Suprapubic skin (tissue), 4 donors: ENCODE results near the gene FRMD4A. TPM values are rescaled to one million over a fixed set of nuclear protein-coding genes. Genes with fewer than 3 reads are reported as not detected.

ENCODE experiments used
- DNase-seq, 2 donors: peaks; one replicate each; pipeline ENCODE4 v3.0.0-alpha.2; 2019; ENCODE audit warnings: low spot score in 2 of 2
- H3K27ac ChIP-seq: fragments of 200-600 bp; sonication (generic); one replicate; pipeline ENCODE4 v1.5.1; 2019
- H3K27me3 ChIP-seq: fragments of 200-600 bp; sonication (generic); one replicate; pipeline ENCODE4 v1.5.1; 2019
- H3K36me3 ChIP-seq: fragments of 200-600 bp; sonication (generic); one replicate; pipeline ENCODE4 v1.5.1; 2019
- H3K4me1 ChIP-seq: fragments of 200-600 bp; sonication (generic); one replicate; pipeline ENCODE4 v1.5.1; 2019
- H3K4me3 ChIP-seq: fragments of 200-600 bp; sonication (generic); one replicate; pipeline ENCODE4 v1.5.1; 2019; ENCODE audit warnings: mild to moderate bottlenecking
- H3K9me3 ChIP-seq: fragments of 200-600 bp; sonication (generic); one replicate; pipeline ENCODE4 v1.5.1; 2019
- CTCF ChIP-seq, 2 donors: fragments of 200-600 bp in 1 of 2; fragments of 450-650 bp in 1 of 2; sonication (generic) in 1 of 2; IDR thresholded peaks; one replicate each; pipeline ENCODE4 v1.5.1; 2016 to 2019; ENCODE audit warnings: antibody characterized with exemption in 2 of 2, mild to moderate bottlenecking in 1 of 2, moderate library complexity in 1 of 2
- EP300 ChIP-seq: sonication (generic); formaldehyde crosslinking; IDR thresholded peaks from one replicate; pipeline ENCODE4 v1.6.1; 2017; ENCODE audit warnings: antibody characterized with exemption
- POLR2A ChIP-seq, 2 donors: fragments of 450-650 bp; IDR thresholded peaks; one replicate each; pipeline ENCODE4 v1.6.1; 2017; ENCODE audit warnings: antibody characterized with exemption in 2 of 2, mild to moderate bottlenecking in 2 of 2, moderate library complexity in 2 of 2
- POLR2AphosphoS5 ChIP-seq, 3 donors: sonication (generic); formaldehyde crosslinking; IDR thresholded peaks; one replicate each; pipeline ENCODE4 v1.6.1; 2017; ENCODE audit warnings: antibody characterized with exemption in 3 of 3
- WGBS: methylation state at CpG from one replicate; pipeline ENCODE4 v1.1.5; 2018; 5-methylcytosine and 5-hydroxymethylcytosine counted together
- total RNA-seq, 4 donors: library from RNA; depleted of rRNA; stranded (reverse); fragments of >200 nt; gene quantifications; one replicate each; pipeline ENCODE4 v1.1.0, GENCODE V29; 2016

FRMD4A gene
- total RNA-seq, 4 donors from 2014 or later, result 27.4 to 86.3 (median 58.0) TPM

- Histone ChIP-seq H3K4me1 (no peaks in the 10 kb centered on the region), H3K36me3 (no peaks in the 10 kb centered on the region), H3K4me3 (no peak overlapping the region), H3K27me3 (no peaks in the 10 kb centered on the region), H3K9me3 (no peaks in the 10 kb centered on the region), H3K27ac (no peak overlapping the region)
- no peak for DNase-seq
- 95% methylated on average over 5 of the region's 5 CpGs for WGBS
- TF ChIP-seq CTCF (IDR thresholded peaks at IDR 0.05) (no peak), POLR2AphosphoS5 (IDR thresholded peaks at IDR 0.05) (no peak), EP300 (no peak), POLR2A (IDR thresholded peaks at IDR 0.05) (no peak)
Measured at GRCh38 chr10:13741438-13741837, 589.3 kb downstream of the FRMD4A start.

- WGBS, result 88% methylated on average over 4 of the region's 4 CpGs
- TF ChIP-seq EP300 (no peak), POLR2A (IDR thresholded peaks at IDR 0.05) (no peak), POLR2AphosphoS5 (IDR thresholded peaks at IDR 0.05) (no peak), CTCF (IDR thresholded peaks at IDR 0.05) (no peak)
- Histone ChIP-seq H3K27me3 (no peaks in the 10 kb centered on the region), H3K27ac (no peak overlapping the region), H3K9me3 (no peaks in the 10 kb centered on the region), H3K36me3 (no peaks in the 10 kb centered on the region), H3K4me1 (no peaks in the 10 kb centered on the region), H3K4me3 (no peak overlapping the region)
- DNase-seq, result no peak
Measured at GRCh38 chr10:13740461-13740860, 590.3 kb downstream of the FRMD4A start.

- no peak for DNase-seq
- no peak for TF ChIP-seq POLR2A (IDR thresholded peaks at IDR 0.05)
- TF ChIP-seq EP300, result no peak
- no peak for TF ChIP-seq POLR2AphosphoS5 (IDR thresholded peaks at IDR 0.05)
- Histone ChIP-seq H3K4me1 (no peaks in the 10 kb centered on the region), H3K36me3 (no peaks in the 10 kb centered on the region), H3K27ac (no peak overlapping the region), H3K9me3 (no peaks in the 10 kb centered on the region), H3K27me3 (no peaks in the 10 kb centered on the region), H3K4me3 (no peak overlapping the region)
- 71% methylated on average over 2 of the region's 2 CpGs for WGBS
Measured at GRCh38 chr10:13739183-13739582, 591.5 kb downstream of the FRMD4A start.

GRCh38 chr10:13736506-13736905 lies 594.2 kb downstream of the FRMD4A start:
- 89% methylated on average over 3 of the region's 3 CpGs for WGBS
- H3K27me3 ChIP-seq, result no peaks in the 10 kb centered on the region
- peaks cover 12% of the 10 kb centered on the region for H3K4me1 ChIP-seq
- no peak for TF ChIP-seq EP300
- TF ChIP-seq POLR2A (IDR thresholded peaks at IDR 0.05), result no peak
- no peak for TF ChIP-seq POLR2AphosphoS5 (IDR thresholded peaks at IDR 0.05)
- no peak for TF ChIP-seq CTCF (IDR thresholded peaks at IDR 0.05)
- H3K36me3 ChIP-seq, result peaks cover 6% of the 10 kb centered on the region
- H3K9me3 ChIP-seq, result no peaks in the 10 kb centered on the region
- H3K27ac ChIP-seq, result no peak overlapping the region
- H3K4me3 ChIP-seq, result no peak overlapping the region
- no peak for DNase-seq

- peaks cover 6% of the 10 kb centered on the region for H3K36me3 ChIP-seq
- H3K27me3 ChIP-seq, result no peaks in the 10 kb centered on the region
- peaks cover 12% of the 10 kb centered on the region for H3K4me1 ChIP-seq
- no peaks in the 10 kb centered on the region for H3K9me3 ChIP-seq
- H3K27ac ChIP-seq, result no peak overlapping the region
- TF ChIP-seq CTCF (IDR thresholded peaks at IDR 0.05) (no peak), EP300 (no peak)
- DNase-seq, result no peak
- H3K4me3 ChIP-seq, result no peak overlapping the region
- 95% methylated on average over 8 of the region's 8 CpGs for WGBS
Measured at GRCh38 chr10:13734151-13734550, 596.6 kb downstream of the FRMD4A start.

GRCh38 chr10:13733071-13733470 lies 597.7 kb downstream of the FRMD4A start:
- H3K36me3 ChIP-seq, result peaks cover 6% of the 10 kb centered on the region
- no peaks in the 10 kb centered on the region for H3K27me3 ChIP-seq
- H3K27ac ChIP-seq, result no peak overlapping the region
- TF ChIP-seq CTCF (IDR thresholded peaks at IDR 0.05) (no peak), POLR2A (IDR thresholded peaks at IDR 0.05) (no peak), POLR2AphosphoS5 (IDR thresholded peaks at IDR 0.05) (no peak), EP300 (no peak)
- DNase-seq, result no peak
- WGBS, result 82% methylated on average over 7 of the region's 7 CpGs
- no peak overlapping the region for H3K4me3 ChIP-seq
- peaks cover 12% of the 10 kb centered on the region for H3K4me1 ChIP-seq
- H3K9me3 ChIP-seq, result no peaks in the 10 kb centered on the region
